ENCODE data around the gene ZXDC.

The ZXDC gene

GRCh38 chr3:126473292-126474168 lies 2.2 kb downstream of the ZXDC start:
- no peak for DNase-seq (ENCODE audit: low read depth)

- DNase-seq (ENCODE audit: low read depth), result no peak
Measured at GRCh38 chr3:126472277-126473006, 3.2 kb downstream of the ZXDC start.

DNA sequence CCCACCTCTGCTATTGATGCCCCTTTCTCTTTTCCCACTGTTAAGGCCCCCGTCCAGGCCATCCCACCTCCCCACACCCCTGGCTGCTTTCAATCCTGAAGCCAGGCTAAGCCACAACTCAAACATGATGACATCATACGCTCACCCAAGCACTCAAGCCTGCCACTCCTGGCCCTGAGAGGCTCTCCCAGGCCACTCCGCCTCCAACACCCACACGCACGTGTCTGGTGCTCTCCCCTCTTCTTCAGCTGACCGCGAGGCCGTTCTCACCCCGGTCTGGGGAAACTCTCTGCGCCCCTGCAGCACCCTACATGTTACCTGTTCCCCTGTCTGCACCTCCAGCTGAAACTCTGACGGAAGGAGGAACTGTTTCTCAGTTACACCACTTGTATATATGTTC lies 6.2 kb downstream of the ZXDC start:
- DNase-seq (ENCODE audit: low read depth), result no peak

GRCh38 chr3:126468028-126468891 lies 7.4 kb downstream of the ZXDC start:
- no peak for DNase-seq (ENCODE audit: low read depth)

- DNase-seq (ENCODE audit: low read depth), result no peak
Measured at GRCh38 chr3:126467611-126467955, 8.1 kb downstream of the ZXDC start.

- no peak for DNase-seq (ENCODE audit: low read depth)
Measured at GRCh38 chr3:126466886-126467610, 8.6 kb downstream of the ZXDC start.

DNA sequence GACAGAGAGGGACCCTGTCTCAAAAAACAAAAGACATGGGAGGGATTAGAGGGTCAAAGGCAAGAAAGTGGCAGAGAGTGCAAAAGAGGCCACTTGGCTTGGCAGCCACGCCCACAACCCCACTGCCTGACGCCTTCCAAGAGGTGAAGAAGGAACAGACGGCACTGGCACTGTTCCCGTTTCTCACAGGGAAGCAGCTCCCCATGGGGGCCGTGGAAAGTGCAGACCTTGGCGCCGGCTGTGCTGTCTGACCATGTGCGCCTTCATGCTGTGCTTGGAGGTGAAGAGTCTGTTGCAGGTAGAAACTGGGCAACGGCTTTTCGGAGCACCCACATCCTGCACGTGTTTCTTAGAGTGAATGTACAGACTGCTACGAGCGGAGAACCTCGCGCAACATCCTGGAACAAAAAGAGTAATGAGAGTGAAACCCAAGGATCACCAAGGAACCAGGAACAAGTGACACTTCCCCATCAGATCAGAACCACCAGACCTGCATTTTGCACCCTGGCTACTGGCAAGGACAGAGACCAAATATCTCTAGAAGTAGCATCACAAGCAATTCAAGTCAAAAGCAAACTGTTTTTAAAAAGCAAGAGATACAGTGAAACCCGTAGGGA lies 9.7 kb downstream of the ZXDC start:
- DNase-seq (ENCODE audit: low read depth), result no peak

DNA sequence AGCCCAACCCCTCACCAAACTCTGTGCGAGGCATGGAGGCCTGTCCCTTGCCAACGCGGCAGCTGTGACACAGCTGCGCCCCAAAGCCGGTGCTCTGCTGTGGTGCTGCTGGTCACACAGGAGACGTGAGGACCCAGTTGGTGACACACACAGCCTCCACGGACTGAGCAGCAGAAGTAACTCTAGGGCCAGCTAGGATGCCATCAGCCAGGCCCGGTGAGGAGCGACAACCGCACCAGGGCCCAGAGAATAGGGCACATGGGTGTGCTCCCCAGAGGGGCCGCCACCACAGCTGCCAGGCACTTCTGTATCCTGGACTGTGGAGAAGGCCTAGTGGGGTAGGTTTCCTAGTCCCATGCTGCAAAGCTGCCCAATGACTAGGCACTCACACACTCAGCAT lies 10.7 kb downstream of the ZXDC start:
- DNase-seq (ENCODE audit: low read depth), result no peak

GRCh38 chr3:126464494-126464893 lies 11.2 kb downstream of the ZXDC start:
- DNase-seq (ENCODE audit: low read depth), result no peak

DNA sequence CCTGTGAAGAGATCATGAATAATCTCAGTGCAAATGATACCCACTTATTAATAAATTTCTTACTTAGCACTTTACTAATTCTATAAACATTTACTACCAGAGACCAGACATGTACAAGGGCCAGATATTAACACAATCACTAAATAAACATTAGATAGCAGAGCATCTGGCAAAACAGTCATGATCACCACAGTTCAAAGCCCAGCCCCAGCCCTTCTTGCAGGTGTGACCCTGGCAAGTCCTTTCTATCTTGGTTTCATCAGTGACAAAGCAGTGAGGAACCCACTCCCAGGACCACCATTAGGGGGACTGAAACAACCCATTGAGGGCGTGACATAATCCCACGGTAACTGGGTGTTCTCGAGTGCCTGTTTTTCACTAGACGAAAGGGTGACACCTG lies 11.6 kb downstream of the ZXDC start:
- DNase-seq (ENCODE audit: low read depth), result no peak

- DNase-seq (ENCODE audit: low read depth), result no peak
Measured at GRCh38 chr3:126463521-126463920, 12.2 kb downstream of the ZXDC start.

GRCh38 chr3:126461450-126462070 lies 14.1 kb downstream of the ZXDC start:
- DNase-seq (ENCODE audit: low read depth), result no peak

- DNase-seq (ENCODE audit: low read depth), result no peak
Measured at GRCh38 chr3:126460381-126460780, 15.3 kb downstream of the ZXDC start.

- no peak for DNase-seq (ENCODE audit: low read depth)
Measured at GRCh38 chr3:126459763-126460127, 15.9 kb downstream of the ZXDC start.

DNA sequence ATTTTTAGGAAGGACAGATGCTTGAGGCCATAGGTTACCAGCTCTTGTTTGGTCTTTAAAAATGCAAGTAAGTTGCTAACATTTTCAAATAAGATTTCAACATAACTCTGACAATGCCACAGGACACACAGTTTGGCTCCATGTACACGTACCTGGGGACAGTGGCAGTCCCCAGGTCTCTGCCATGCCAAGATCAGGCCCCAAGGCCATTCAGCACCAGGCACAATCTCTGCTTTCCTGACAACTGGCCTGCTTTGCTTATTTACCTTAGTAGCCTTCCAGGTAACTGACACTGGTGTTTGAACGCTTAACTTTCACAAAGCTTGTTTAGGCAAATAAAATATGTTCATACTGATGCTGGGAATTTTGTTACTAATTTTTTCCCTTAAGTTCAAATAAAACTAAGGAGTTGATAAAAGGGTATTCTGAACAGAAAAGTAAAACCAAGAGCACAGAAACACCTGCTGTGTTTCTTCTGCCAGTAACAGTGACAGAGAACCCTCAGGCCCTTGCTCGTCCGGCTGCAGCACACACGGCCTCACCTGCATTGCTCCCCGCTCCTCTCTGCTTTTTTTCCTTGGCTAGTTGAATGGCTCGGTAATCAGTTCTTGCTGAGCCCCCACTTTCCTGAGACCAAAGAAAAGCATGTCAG lies 16.5 kb downstream of the ZXDC start:
- DNase-seq (ENCODE audit: low read depth), result no peak

DNA sequence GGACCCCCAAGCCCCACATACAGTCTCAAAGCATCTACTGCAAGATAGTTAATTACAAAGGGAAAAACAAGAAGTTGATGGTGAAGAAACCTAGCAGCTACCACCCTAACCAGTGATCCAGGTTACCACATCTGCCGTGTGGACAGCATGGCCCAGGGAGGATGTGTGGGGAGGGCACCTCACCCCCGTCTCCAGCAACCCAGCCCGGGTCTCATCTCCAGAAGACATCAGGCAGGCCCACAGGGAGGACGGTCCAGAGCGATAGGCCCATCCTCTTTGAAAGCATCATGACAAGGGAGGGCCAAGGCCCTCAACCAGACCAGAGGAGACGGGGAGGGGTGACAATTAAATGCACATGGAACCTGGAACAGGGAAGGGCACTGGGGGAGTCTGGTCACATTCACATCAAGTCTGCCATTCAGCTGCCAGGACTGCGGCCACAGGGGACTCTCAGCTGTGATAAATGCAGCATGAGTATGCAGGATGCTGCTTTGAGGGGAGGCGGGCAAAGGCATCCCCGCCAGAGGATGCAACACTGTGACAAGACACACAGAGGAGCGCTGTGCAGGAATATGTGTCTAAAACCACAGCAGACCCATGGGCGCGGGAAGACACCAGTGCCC lies 18.8 kb downstream of the ZXDC start:
- no peak for DNase-seq (ENCODE audit: low read depth)

DNA sequence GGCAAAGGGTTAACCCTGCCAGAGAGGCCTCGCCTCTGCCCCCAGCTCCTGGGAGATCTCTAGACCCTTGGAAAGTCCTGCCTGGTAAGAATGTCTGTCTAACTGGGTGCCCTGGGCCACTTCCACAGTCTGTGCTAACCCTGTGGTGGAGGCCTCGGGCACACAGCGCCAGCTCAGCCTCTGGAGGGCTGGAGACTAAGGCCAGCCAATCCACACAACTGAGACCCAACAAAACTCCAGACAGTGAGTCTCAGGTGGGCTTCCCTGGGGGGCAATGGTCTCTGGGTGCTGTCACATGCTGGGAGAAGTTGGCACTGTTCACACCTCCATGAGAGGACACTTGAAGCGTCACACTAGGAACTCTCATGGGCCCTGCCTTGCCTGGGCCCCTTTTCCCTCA lies 19.5 kb downstream of the ZXDC start:
- DNase-seq (ENCODE audit: low read depth), result no peak

- DNase-seq (ENCODE audit: low read depth), result no peak
Measured at GRCh38 chr3:126454437-126455198, 21.1 kb downstream of the ZXDC start.

- no peak for DNase-seq (ENCODE audit: low read depth)
Measured at GRCh38 chr3:126454025-126454424, 21.7 kb downstream of the ZXDC start.

Measured in activated gamma-delta T cell treated with anti-CD3 and anti-CD28 coated beads, Interleukin-2, amount 50 U/mL, for 16 hours (primary cell).